ENCODE results near the gene CD3E.

Gene CD3E

DNA sequence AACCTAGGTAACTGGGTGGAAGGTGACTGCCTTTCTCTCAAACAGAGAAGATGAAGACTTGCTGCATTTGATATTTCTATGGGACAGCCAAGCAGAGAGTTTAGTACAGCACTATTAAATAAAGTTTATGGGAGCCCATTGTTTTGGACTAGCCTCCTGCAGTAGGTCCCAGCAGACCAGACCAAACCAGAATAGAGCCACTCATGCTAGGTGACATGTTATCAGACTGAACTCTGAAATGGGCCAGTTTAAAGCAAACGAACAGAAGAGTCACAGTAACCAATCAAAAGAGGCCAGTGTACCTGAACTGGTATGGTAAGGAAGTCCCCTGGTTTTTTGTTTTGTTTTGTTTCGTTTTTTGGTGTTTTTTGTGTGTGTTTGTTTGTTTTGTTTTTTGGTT, 32.5 kb upstream of the CD3E start:
- Histone ChIP-seq H3K9me3 (ENCODE audit: control insufficient read depth in 1 of 2, low read length in 2 of 2) (no peaks in the 10 kb centered on the region), H3K4me1 (ENCODE audit: control insufficient read depth in 1 of 2, insufficient read depth in 2 of 2, low read length in 2 of 2) (peaks cover 6 to 17% of the 10 kb centered on the region in 2 donors), H3K9ac (ENCODE audit: low read depth in 1 of 2, low read length in 2 of 2) (no peak overlapping the region), H3K27me3 (ENCODE audit: control insufficient read depth in 1 of 2, insufficient read depth in 2 of 2, low read length in 2 of 2) (peaks cover 0 to 5% of the 10 kb centered on the region in 2 donors), H3K4me3 (ENCODE audit: low read depth in 1 of 2, low read length in 2 of 2) (no peak overlapping the region), H3K27ac (ENCODE audit: low read depth, low read length) (no peak overlapping the region), H3K36me3 (ENCODE audit: control insufficient read depth in 1 of 2, insufficient read depth in 2 of 2, low read length in 2 of 2) (no peaks in the 10 kb centered on the region)

DNA sequence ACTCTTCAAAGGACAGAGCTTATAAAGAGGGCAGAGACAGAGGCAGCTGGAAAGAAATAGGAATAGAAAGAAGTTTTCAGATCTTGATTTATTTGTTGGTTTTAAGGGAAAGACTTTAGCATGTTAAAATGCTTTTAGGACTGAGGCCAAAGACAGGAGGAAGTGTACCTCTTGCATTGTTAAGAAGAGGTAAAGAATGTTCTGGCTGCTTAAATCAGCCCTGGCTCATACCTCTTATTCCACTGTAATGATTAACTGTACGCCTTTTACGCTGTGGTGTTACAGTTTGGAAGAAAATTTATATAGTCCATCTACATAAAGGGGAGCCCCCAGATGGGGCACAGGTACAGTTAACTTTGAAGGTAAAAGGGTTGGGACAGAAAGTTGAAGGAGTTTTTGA, 30.3 kb upstream of the CD3E start:
- Histone ChIP-seq H3K9ac (ENCODE audit: low read depth in 1 of 2, low read length in 2 of 2) (no peak overlapping the region), H3K27ac (ENCODE audit: low read depth, low read length) (no peak overlapping the region), H3K4me3 (ENCODE audit: low read depth in 1 of 2, low read length in 2 of 2) (no peak overlapping the region), H3K27me3 (ENCODE audit: control insufficient read depth in 1 of 2, insufficient read depth in 2 of 2, low read length in 2 of 2) (peaks cover 0 to 5% of the 10 kb centered on the region in 2 donors), H3K4me1 (ENCODE audit: control insufficient read depth in 1 of 2, insufficient read depth in 2 of 2, low read length in 2 of 2) (peaks cover 6 to 17% of the 10 kb centered on the region in 2 donors), H3K9me3 (ENCODE audit: control insufficient read depth in 1 of 2, low read length in 2 of 2) (no peaks in the 10 kb centered on the region), H3K36me3 (ENCODE audit: control insufficient read depth in 1 of 2, insufficient read depth in 2 of 2, low read length in 2 of 2) (no peaks in the 10 kb centered on the region)

- Histone ChIP-seq H3K4me1 (ENCODE audit: control insufficient read depth in 1 of 2, insufficient read depth in 2 of 2, low read length in 2 of 2) (peaks cover 6 to 17% of the 10 kb centered on the region in 2 donors), H3K4me3 (ENCODE audit: low read depth in 1 of 2, low read length in 2 of 2) (no peak overlapping the region), H3K9ac (ENCODE audit: low read depth in 1 of 2, low read length in 2 of 2) (no peak overlapping the region), H3K27me3 (ENCODE audit: control insufficient read depth in 1 of 2, insufficient read depth in 2 of 2, low read length in 2 of 2) (no peaks in the 10 kb centered on the region), H3K36me3 (ENCODE audit: control insufficient read depth in 1 of 2, insufficient read depth in 2 of 2, low read length in 2 of 2) (no peaks in the 10 kb centered on the region), H3K9me3 (ENCODE audit: control insufficient read depth in 1 of 2, low read length in 2 of 2) (no peaks in the 10 kb centered on the region), H3K27ac (ENCODE audit: low read depth, low read length) (no peak overlapping the region)
Measured at GRCh38 chr11:118275176-118275575, 29.4 kb upstream of the CD3E start.

DNA sequence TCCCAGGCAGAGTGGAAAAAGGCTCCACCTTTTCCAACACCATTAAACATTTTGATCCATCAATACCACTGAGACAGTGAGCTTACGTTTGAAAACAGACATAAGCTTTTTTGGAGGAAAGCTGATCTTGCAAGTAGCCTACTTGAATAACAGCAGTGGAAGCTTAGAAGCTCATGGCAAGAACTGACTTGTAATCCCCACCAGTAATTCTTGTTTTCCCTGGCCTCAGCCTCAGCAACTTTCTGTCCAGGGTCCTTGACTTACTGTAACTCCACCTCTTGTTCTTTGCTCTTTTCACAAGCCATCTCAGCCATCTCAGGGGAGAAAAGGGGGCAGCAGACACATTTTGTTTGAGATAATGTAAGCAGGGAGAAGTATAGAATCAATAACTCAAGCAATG, 28.1 kb upstream of the CD3E start:
- no peak overlapping the region for H3K27ac ChIP-seq (ENCODE audit: low read depth, low read length)
- H3K4me3 ChIP-seq (ENCODE audit: low read depth in 1 of 2, low read length in 2 of 2): no peak overlapping the region
- H3K36me3 ChIP-seq (ENCODE audit: control insufficient read depth in 1 of 2, insufficient read depth in 2 of 2, low read length in 2 of 2): no peaks in the 10 kb centered on the region
- no peaks in the 10 kb centered on the region for H3K9me3 ChIP-seq (ENCODE audit: control insufficient read depth in 1 of 2, low read length in 2 of 2)
- no peaks in the 10 kb centered on the region for H3K27me3 ChIP-seq (ENCODE audit: control insufficient read depth in 1 of 2, insufficient read depth in 2 of 2, low read length in 2 of 2)
- H3K9ac ChIP-seq (ENCODE audit: low read depth in 1 of 2, low read length in 2 of 2): no peak overlapping the region
- peaks cover 6 to 17% of the 10 kb centered on the region in 2 donors for H3K4me1 ChIP-seq (ENCODE audit: control insufficient read depth in 1 of 2, insufficient read depth in 2 of 2, low read length in 2 of 2)

GRCh38 chr11:118277312-118277711, 27.2 kb upstream of the CD3E start:
- H3K27ac ChIP-seq (ENCODE audit: low read depth, low read length): no peak overlapping the region
- peaks cover 6 to 17% of the 10 kb centered on the region in 2 donors for H3K4me1 ChIP-seq (ENCODE audit: control insufficient read depth in 1 of 2, insufficient read depth in 2 of 2, low read length in 2 of 2)
- H3K36me3 ChIP-seq (ENCODE audit: control insufficient read depth in 1 of 2, insufficient read depth in 2 of 2, low read length in 2 of 2): no peaks in the 10 kb centered on the region
- no peak overlapping the region for H3K4me3 ChIP-seq (ENCODE audit: low read depth in 1 of 2, low read length in 2 of 2)
- no peak overlapping the region for H3K9ac ChIP-seq (ENCODE audit: low read depth in 1 of 2, low read length in 2 of 2)
- no peaks in the 10 kb centered on the region for H3K9me3 ChIP-seq (ENCODE audit: control insufficient read depth in 1 of 2, low read length in 2 of 2)
- no peaks in the 10 kb centered on the region for H3K27me3 ChIP-seq (ENCODE audit: control insufficient read depth in 1 of 2, insufficient read depth in 2 of 2, low read length in 2 of 2)

DNA sequence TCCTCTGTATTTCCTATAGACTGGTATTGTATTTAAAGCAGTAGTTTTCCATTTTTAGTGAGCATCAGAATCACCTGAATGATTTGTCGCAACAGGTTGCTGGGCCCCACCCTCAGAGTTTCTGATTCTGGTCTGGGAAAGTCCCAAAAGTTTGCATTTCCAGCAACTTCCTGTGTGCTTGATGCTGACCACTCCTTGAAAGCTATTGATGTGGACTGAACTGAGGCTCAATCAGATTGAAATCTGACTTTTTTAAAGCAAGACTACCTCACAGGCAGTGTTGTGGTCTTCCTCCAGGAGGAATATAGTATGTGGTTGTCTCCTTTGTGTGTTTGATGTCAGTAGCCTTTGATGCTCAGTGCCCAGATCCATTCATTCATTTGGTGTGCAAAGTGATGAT, 23.2 kb upstream of the CD3E start:
- Histone ChIP-seq H3K36me3 (ENCODE audit: control insufficient read depth in 1 of 2, insufficient read depth in 2 of 2, low read length in 2 of 2) (no peaks in the 10 kb centered on the region), H3K4me1 (ENCODE audit: control insufficient read depth in 1 of 2, insufficient read depth in 2 of 2, low read length in 2 of 2) (peaks cover 0 to 8% of the 10 kb centered on the region in 2 donors), H3K9me3 (ENCODE audit: control insufficient read depth in 1 of 2, low read length in 2 of 2) (no peaks in the 10 kb centered on the region), H3K9ac (ENCODE audit: low read depth in 1 of 2, low read length in 2 of 2) (no peak overlapping the region), H3K27me3 (ENCODE audit: control insufficient read depth in 1 of 2, insufficient read depth in 2 of 2, low read length in 2 of 2) (no peaks in the 10 kb centered on the region), H3K27ac (ENCODE audit: low read depth, low read length) (no peak overlapping the region), H3K4me3 (ENCODE audit: low read depth in 1 of 2, low read length in 2 of 2) (no peak overlapping the region)

GRCh38 chr11:118282606-118283005, 21.9 kb upstream of the CD3E start:
- Histone ChIP-seq H3K4me3 (ENCODE audit: low read depth in 1 of 2, low read length in 2 of 2) (no peak overlapping the region), H3K4me1 (ENCODE audit: control insufficient read depth in 1 of 2, insufficient read depth in 2 of 2, low read length in 2 of 2) (peaks cover 0 to 11% of the 10 kb centered on the region in 2 donors), H3K27me3 (ENCODE audit: control insufficient read depth in 1 of 2, insufficient read depth in 2 of 2, low read length in 2 of 2) (no peaks in the 10 kb centered on the region), H3K27ac (ENCODE audit: low read depth, low read length) (no peak overlapping the region), H3K9ac (ENCODE audit: low read depth in 1 of 2, low read length in 2 of 2) (no peak overlapping the region), H3K9me3 (ENCODE audit: control insufficient read depth in 1 of 2, low read length in 2 of 2) (no peaks in the 10 kb centered on the region), H3K36me3 (ENCODE audit: control insufficient read depth in 1 of 2, insufficient read depth in 2 of 2, low read length in 2 of 2) (no peaks in the 10 kb centered on the region)

- H3K9ac ChIP-seq (ENCODE audit: low read depth in 1 of 2, low read length in 2 of 2): no peak overlapping the region
- no peaks in the 10 kb centered on the region for H3K9me3 ChIP-seq (ENCODE audit: control insufficient read depth in 1 of 2, low read length in 2 of 2)
- no peak overlapping the region for H3K27ac ChIP-seq (ENCODE audit: low read depth, low read length)
- H3K36me3 ChIP-seq (ENCODE audit: control insufficient read depth in 1 of 2, insufficient read depth in 2 of 2, low read length in 2 of 2): no peaks in the 10 kb centered on the region
- H3K27me3 ChIP-seq (ENCODE audit: control insufficient read depth in 1 of 2, insufficient read depth in 2 of 2, low read length in 2 of 2): no peaks in the 10 kb centered on the region
- peaks cover 0 to 11% of the 10 kb centered on the region in 2 donors for H3K4me1 ChIP-seq (ENCODE audit: control insufficient read depth in 1 of 2, insufficient read depth in 2 of 2, low read length in 2 of 2)
- H3K4me3 ChIP-seq (ENCODE audit: low read depth in 1 of 2, low read length in 2 of 2): no peak overlapping the region
Measured at GRCh38 chr11:118283037-118283636, 21.4 kb upstream of the CD3E start.

DNA sequence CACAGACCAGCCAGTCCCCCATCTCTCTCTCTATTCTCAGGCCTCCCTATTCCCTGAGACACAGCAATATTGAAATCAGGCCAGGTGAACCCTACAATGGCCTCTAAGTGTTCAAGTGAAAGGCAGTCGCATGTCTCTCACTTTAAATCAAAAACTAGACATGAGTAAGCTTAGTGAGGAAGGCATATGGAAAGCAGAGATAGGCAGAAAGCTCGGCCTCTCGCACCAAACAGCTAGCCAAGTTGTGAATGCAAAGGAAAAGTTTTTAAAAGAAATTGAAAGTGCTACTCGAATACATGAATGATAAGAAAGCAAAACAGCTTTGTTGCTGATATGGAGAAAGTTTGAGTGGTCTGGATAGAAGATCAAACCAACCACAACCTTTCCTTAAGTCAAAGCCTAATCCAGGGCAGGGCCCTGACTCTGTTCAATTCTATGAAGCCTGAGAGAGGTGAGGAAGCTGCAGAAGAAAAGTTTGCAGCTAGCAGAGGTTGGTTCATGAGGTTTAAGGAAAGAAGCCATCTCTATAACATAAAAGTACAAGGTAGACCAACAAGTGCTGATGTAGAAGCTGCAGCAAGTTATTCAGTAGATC, 20.7 kb upstream of the CD3E start:
- Histone ChIP-seq H3K4me3 (ENCODE audit: low read depth in 1 of 2, low read length in 2 of 2) (no peak overlapping the region), H3K9ac (ENCODE audit: low read depth in 1 of 2, low read length in 2 of 2) (no peak overlapping the region), H3K9me3 (ENCODE audit: control insufficient read depth in 1 of 2, low read length in 2 of 2) (no peaks in the 10 kb centered on the region), H3K4me1 (ENCODE audit: control insufficient read depth in 1 of 2, insufficient read depth in 2 of 2, low read length in 2 of 2) (peaks cover 0 to 11% of the 10 kb centered on the region in 2 donors), H3K36me3 (ENCODE audit: control insufficient read depth in 1 of 2, insufficient read depth in 2 of 2, low read length in 2 of 2) (no peaks in the 10 kb centered on the region), H3K27ac (ENCODE audit: low read depth, low read length) (no peak overlapping the region), H3K27me3 (ENCODE audit: control insufficient read depth in 1 of 2, insufficient read depth in 2 of 2, low read length in 2 of 2) (no peaks in the 10 kb centered on the region)

DNA sequence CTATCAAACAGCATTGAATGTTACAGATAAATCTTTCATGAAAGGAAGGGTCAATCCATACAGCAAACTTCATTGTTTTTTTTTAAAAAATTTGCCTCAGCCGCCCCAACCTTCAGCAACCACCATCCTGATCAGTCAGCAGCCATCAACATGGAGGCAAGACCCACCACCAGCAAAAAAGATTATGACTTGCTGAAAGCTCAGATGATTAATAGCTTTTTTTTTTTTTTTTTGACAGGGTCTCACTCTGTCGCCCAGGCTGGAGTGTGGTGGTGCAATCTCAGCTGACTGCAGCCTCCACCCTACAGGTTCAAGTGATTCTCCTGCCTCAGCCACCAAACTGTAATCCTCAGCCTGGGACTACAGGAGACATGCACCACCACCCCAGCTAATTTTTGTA, 18.0 kb upstream of the CD3E start:
- H3K9me3 ChIP-seq (ENCODE audit: control insufficient read depth in 1 of 2, low read length in 2 of 2): no peaks in the 10 kb centered on the region
- H3K27me3 ChIP-seq (ENCODE audit: control insufficient read depth in 1 of 2, insufficient read depth in 2 of 2, low read length in 2 of 2): no peaks in the 10 kb centered on the region
- peaks cover 6 to 14% of the 10 kb centered on the region in 2 donors for H3K4me1 ChIP-seq (ENCODE audit: control insufficient read depth in 1 of 2, insufficient read depth in 2 of 2, low read length in 2 of 2)
- no peak overlapping the region for H3K27ac ChIP-seq (ENCODE audit: low read depth, low read length)
- no peak overlapping the region for H3K9ac ChIP-seq (ENCODE audit: low read depth in 1 of 2, low read length in 2 of 2)
- H3K4me3 ChIP-seq (ENCODE audit: low read depth in 1 of 2, low read length in 2 of 2): no peak overlapping the region
- H3K36me3 ChIP-seq (ENCODE audit: control insufficient read depth in 1 of 2, insufficient read depth in 2 of 2, low read length in 2 of 2): no peaks in the 10 kb centered on the region

Measured in duodenal mucosa (tissue), 2 donors.